T-helper 2 cell (primary cell): ENCODE results near the gene TSC22D4.

ENCODE experiments used
- DNase-seq, 5 experiments: peaks; one replicate each; pipeline versions ENCODE4 v3.0.0 to v3.0.0-alpha.2; 2012 to 2022

TSC22D4 gene

DNA sequence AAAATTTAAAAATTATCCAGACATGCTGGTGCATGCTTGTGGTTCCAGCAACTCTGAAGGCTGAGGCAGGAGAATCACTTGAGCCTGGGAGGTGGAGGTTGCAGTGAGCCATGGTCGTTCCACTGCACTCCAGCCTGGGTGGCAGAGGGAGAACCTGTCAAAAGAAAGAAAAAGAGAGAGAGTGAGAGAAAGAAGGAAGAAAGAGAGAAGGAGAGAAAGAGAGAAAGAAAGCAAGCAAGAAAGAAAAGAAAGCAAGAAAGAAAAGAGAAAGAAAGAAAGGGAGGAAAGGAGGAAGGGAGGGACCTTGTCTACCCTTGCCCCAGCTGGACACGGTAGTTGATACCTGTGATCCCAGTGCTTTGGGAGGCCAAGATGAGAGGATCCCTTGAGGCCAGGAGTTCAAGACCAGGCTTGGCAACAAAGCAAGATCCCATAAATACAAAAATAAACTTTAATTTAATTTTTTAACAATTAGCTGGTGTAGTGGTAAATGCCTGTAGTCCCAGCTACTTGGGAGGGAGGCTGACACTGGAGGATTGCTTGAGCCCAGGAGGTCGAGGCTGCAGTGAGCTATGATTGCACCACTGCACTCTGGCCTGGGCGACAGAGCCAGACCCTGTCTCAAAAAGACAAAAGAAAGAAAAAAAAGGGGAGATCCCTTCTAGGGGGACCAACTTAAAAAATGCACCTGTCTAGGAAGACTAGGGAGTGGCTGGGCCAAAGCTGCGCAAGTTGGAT lies 13.9 kb upstream of the TSC22D4 start:
- DNase-seq, result no peak

DNA sequence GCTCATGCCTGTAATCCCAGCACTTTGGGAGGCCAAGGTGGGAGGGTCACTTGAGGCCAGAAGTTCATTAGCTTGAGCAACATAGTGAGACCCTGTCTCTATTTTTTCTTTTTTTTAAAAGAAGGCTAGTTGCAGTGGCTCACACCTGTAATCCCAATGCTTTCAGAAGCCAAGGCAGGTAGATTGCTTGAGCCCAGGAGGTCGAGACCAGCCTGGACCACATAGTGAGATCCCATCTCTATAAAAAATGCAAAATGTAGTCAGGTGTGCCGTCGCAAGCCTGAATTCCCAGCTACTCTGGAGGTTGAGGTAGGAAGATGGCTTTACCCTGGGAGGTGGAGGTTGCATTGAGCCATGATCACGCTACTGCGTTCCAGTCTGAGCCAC lies 12.2 kb upstream of the TSC22D4 start:
- DNase-seq, result no peak

DNA sequence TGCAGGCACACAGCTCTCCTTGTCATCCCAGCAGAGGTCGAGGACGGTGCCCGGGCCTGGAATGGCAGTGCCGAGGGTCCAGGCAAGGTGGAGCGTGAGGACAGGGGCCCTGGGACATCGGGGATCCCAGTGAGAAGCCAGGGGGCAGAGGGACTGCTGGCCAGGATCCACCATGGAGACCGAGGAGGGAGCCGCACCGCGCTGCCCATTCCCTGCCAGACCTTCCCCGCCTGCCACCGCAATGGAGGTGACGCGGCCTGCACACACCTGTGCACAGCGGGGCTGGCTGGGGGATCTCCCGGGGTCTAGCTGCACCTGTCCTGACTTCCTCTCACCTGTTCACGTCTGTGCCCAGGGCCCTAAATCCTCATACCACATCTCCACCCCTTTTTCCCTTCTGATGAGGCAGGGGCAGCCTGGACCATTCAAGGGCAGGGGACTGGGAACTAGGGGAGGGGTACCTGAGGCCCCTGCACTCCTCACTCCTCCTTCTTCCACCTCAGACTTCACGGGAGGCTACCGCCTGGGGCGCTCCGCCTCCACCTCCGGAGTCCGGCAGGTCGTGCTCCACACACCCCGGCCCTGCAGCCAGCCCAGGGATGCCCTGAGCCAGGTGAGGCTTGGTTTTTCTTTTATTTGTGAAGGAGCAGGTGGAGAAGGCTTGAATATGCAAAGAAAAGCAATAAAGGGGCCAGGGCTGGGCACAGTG lies 11.6 kb upstream of the TSC22D4 start:
- DNase-seq, result no peak

DNA sequence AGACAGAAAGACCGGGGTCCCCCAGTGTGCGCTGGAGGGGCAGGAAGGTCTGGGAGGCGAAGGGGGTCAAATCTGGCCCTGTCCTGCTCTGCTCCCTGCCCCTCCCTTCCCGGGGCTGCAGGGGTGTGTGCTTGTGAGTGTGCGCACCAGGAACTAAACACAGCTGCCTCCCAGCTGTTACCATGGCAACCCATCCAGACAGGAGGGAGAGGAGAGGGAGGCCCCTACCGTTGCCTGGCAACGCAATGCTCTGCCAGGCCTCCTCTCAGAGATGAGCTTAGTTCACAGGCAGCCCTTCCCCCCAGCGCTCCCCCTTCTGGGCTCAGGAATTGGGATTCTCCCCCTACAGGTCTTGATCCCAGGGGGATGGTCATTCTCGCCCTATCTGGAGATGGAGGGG lies 10.8 kb upstream of the TSC22D4 start:
- peak in 2 of 5 experiments; percentile 29 to 76 for DNase-seq

DNA sequence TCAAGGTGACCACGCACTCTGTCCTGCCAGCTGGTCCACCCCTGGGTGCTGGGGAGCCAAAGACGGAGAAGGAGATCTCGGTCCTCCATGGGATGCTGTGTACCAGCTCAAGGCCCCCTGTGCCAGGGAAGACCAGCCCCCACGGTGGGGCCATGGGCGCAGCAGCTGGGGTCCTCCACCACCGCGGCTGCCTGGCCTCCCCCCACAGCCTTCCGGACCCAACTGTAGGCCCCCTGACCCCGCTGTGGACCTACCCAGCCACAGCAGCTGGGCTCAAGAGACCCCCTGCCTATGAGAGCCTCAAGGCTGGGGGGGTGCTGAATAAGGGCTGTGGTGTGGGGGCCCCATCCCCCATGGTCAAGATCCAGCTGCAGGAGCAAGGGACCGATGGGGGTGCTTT lies 10.1 kb upstream of the TSC22D4 start:
- DNase-seq, result no peak

DNA sequence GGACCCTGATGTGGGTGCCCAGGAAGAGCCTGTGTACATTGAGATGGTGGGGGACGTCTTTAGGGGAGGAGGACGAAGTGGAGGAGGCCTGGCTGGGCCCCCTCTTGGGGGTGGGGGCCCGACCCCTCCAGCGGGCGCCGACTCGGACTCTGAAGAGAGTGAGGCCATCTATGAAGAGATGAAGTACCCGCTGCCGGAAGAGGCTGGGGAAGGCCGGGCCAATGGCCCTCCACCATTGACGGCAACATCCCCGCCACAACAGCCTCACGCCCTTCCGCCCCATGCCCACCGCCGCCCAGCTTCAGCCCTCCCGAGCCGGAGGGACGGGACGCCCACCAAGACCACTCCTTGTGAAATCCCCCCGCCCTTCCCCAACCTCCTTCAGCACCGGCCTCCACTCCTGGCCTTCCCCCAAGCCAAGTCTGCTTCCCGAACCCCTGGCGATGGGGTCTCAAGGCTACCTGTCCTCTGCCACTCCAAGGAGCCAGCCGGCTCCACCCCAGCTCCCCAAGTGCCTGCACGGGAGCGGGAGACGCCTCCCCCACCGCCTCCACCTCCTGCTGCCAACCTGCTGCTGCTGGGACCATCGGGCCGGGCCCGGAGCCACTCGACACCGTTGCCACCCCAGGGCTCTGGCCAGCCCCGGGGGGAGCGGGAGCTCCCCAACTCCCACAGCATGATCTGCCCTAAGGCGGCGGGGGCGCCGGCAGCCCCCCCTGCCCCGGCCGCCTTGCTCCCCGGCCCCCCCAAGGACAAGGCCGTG lies 9.5 kb upstream of the TSC22D4 start:
- DNase-seq, result no peak

DNA sequence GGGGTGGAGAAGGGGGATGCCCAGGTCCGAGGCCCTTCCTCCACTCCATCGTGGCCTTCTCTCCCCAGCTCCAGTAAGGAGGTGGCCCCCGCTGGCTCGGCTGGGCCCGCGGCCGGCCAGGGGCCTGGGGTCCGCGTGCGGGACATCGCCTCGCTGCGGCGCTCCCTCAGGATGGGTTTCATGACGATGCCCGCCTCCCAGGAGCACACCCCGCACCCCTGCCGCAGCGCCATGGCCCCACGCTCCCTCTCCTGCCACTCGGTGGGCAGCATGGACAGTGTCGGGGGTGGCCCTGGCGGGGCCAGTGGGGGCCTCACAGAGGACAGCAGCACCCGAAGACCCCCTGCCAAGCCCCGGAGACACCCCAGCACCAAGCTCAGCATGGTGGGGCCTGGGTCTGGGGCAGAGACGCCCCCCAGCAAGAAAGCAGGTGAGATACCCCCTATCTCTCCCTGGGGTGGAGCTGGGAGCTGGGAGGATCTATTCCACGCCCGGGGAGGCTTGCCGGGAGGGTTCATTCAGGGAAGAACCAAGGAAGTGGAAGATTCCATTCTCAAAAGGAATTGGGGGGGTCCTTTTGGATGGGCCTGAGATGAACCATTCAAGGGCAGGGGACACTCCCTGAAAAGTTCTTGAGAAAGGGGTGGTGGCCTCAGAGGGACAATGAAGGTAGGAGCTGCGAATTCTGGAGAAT lies 7.9 kb upstream of the TSC22D4 start:
- DNase-seq, result no peak

DNA sequence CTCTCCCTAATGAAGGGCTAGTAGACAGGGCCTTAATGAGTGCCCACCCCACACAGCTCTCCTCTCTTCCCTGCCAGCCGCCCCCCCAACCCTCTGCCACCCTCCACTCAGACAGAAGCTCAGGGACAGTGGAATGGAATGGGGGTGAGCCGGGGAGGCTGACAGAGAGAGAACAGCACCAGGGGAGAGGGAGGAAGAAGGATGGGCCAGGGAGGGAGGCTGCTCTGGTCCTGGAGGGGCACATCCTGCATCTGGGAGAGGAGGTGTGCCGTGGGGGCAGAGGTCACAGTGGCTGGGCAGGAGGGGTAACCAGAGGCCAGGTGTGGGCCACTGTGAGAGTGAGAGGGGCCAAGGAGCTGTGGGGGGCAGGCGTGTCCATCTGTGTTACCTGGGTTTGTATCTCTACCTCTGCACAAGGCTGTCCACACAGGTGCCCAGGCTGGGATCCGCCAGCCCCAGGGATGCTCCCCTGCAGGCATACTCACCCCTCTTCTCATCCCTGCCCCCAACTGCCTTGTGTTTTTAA lies 7.2 kb upstream of the TSC22D4 start:
- DNase-seq, result no peak

DNA sequence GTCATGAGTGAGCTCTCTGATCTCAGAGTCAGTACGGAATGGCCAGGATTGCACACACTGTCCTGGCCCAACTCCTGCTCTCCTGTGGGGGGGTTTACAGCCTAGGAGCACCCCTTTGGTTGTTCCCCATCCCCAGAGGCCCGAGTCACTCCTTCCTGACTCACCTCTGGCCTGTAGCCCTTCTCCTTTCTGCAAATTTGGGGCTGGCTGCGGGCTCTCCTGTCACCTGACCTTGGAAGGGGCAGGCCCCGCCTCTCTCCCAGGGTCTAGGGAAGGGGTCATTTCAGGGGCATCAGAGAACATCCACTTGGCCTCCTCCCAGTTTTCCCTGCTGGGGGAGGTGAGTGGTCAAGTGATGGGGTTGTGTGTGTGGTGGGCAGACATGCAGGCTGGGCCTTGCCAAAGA lies 6.5 kb upstream of the TSC22D4 start:
- DNase-seq, result no peak

DNA sequence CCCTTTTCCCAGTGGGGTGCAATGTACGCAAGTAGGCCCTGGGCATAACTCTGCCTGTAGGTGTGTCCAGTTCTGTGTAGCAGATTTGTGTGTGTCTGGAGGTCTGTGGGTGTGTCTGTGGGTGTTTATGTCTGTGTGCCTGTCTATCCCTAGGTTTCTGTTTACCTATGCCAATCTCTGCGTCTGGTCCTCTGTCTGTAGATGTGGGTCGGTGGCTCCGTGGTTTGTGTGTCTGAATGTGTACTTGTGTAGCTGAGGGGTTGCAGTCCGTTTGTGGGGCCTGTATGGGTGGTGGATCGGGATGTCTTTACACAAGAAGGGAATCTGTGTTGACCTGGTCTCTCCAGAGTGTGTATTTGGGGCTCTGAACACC lies 5.6 kb upstream of the TSC22D4 start:
- no peak for DNase-seq

DNA sequence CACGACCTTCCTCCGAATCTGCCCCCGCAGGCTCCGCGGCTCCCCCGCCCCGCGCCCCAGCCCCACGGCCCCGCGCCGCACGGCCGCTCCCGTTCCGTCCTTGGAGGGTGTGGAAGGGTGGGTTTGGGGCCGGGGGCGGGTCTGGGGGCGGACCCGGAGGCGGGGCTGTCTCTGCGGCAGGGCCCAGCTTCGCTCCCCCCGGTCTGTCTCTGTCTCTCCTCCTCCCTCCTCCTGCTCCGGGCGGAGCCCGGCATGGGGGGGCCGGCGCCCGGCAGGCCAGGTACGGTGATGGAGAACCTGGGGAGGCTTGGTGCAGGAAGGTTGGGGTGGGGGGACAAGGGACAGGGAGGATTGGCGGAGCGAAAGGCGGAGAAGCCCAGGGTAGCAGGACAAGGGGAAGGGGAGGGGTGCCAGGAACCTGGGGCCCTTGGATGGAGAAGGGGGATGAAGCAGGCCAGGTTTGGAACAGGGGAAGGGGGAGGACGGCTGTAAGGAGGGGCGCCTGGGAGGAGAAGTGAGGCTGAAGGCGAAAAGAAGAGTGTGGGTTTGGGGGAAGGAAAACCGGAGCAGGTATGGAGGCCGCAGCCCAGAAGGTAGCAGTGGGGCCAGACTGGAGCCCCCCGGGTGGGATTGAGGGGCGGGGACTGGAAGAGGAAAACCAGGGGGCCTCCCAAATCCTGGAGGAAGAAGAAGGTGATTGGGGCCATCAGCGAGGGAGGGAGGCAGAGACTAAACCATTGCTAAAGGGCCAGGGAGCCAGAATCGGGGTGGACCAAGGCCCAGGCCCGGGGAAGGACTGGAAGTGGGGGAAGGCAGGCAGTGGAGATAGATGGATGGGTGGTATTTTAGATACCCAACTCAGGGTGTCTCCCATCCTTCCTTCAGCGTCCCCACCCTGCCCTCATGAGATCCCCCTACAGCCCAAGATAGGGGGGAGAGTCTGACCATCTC lies 5.0 kb upstream of the TSC22D4 start, which contains the start of gene NYAP1:
Gene NYAP1 (plus strand): TSS at position 206 of the 951 bp plus-strand sequence. CDS start 1,385 bp downstream, outside the sequence.
- DNase-seq, result peak in 4 of 5 experiments; percentile 41 to 62 (median 51)

DNA sequence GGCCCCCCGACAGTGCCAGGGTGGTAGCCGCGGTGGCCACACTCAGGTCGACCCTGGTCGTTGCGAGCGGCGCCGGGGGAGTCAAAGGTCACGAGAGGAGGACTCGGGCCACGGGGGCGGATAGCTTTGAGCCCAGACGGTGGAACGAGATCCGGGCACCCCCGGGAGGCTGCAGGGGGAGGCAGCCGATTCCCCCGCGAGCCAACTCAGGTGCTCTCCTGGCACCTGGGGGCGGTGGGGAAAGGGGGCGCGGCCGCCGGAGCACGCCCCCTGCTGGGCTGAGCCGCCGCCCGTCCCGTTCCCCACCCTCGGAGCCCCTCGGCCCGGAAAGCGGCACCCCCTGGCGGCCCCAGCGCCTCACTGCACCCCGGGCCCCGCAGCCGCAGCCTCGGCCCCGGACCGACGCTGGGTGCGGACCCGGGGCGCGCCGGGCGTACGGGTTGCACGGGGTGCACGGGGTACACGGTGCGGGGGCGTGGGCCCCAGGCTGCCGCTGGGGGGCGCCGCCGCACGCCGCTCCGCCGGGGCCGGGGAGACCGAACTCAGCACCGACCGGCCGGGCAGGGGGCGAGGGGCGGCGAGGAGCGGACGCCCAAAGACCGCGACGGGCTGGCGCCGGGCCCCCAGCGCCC lies 4.2 kb upstream of the TSC22D4 start:
- peak; percentile 73 to 79 (median 76) for DNase-seq

DNA sequence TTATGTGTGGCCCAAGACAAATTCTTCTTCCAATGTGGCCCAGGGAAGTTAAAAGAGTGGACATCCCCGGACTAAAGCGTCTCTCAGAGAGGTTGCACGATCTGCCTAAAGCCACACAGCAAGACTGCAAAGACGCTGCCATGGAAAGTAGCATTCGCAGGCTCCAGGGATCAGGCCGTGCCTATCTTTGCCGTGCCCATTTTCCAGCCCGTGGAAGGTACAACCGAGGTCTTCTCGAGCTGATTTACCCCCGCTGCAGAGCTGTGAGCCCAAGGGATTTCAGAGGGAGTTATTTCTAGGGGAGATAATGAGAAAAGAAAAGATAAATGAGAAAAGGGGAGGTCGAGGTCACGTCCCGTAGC lies 3.7 kb upstream of the TSC22D4 start:
- DNase-seq, result no peak

DNA sequence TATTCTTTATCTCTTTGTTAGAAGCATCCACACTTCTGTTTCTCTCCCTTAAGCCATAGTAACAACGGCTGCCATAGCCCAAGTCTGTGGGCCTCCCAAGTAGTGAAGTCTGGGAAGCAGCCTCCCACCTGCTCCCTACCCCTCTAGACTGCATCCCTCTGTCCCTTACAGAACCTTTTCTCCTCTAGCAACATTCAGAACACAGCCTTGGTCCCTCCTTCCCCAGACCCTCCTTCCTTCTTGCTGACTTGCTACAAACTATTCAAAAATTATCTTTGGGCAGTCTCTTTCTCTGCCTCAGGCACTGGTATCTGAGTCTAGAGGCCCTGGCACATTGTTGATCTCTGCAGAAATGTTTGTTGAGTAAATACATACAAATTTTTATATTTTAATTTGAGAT lies 2.5 kb upstream of the TSC22D4 start:
- DNase-seq, result no peak

DNA sequence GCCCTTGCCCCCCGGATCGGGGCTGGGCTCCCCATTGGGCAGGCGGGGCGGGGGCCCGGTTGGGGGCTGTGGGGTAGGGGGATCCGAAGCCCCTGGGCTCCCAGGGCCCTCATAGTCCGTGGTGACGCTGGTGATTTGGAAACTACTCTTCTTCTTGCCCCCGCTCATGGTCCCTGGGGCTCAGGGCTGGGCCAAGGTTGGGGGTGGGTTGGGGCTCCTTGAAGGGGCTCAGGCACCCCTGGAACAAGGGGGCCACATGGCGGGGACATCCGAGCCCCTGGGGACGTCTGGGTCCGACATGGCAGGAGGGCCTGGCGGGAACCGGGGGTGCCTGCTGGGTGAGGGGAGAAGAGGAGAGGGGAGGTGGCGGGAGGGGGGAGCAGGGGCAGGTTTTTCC lies 1.1 kb downstream of the TSC22D4 start:
- no peak for DNase-seq

DNA sequence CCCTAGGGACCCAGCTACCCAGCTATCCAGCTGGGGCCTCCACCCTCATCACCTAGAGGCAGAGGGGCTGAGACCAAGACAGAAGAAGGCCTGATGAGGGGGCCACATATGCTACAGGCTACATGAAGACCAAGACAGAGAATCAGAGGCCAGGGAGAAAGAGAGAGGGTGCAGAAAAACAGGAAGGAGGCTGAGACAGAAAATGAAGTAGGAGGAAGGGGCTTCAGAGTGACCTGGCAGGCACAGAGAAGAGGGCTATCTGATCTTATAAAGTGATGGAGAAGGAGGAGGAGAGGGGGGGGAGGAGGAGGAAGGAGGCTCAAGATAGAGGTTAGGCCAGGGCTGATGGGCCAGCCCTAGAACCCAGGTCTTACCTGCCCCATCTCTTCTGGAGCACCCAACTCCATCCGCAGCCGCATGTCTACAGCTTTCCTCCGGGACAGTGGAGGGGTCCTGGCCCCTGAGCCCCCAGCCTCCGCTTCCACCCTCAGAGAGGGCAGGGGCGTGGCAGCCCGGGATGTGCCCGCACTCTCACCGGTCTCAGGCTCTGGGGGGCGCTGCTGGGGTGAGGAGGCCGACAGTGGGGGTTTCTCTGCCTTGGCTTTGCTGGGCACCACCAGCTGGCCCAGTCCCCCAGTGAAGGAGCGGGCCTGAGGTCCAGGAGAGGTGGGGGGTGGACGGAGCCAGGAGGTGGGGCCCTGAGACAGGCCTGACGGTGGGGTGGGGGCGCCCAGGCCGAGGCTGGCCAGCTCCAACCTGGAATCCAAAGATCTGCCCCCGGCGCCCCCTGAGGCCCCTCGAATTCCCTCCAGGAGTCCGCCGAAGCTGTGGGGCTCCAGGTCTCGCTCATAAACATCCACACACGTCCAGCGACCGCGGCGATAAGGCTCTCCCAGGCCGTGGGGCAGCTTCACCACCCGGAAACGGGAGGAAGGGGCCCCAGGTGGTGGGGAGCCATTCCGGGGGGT lies 1.8 kb downstream of the TSC22D4 start:
- DNase-seq, result peak in 2 of 5 experiments; percentile 31 to 59

DNA sequence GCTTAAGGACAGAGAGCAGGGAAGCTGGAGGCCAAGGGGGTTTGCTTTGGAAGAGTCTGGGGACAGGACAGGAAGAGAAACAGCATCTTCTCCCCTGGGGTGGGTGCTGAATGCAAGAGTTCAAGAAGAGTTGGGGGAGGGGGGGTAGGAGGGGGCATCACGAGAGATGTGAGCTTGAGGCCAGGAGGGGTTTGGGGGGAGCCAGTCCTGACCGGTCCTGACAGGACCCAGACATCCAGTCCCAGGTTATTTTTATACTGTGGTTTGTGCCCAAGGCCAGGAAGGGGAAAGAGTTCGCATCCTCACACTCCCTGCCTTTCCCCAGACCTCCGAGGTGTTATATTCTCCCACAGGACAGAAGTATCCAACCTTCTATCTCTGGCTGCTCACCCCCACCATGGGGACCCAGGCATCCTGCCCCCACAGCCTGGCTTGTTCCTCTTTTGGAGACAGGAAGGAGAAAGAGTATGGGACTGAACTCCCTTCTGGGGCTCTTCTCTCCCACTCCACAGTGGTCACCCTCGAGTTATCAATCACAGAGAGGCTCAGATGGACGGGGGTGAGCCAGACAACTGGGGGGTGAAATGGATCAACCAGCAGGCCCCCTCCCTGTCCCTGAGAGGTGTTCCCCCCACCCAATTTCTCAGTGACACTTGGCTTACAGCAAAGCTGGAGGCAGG lies 2.8 kb downstream of the TSC22D4 start:
- DNase-seq, result no peak

DNA sequence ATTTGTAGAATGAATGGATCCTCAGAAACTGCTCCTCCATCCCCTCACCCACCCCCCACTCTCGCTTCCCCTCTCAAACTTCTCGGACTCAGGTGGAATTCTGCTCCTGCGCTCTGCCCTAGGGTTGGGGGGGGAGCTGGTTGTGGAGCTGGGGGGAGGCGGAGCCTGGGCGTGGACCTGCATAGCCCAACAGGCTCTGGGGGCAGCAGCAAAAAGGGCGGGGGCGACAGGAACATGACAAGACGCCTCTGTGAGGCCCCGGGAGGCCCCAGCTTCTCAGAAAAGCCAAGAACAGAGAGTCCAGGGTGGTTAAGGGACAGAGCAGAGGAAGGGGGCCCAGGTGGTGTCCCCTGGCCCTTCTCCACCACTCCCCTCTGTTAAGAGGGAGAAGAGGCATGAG lies 3.5 kb downstream of the TSC22D4 start:
- no peak for DNase-seq

DNA sequence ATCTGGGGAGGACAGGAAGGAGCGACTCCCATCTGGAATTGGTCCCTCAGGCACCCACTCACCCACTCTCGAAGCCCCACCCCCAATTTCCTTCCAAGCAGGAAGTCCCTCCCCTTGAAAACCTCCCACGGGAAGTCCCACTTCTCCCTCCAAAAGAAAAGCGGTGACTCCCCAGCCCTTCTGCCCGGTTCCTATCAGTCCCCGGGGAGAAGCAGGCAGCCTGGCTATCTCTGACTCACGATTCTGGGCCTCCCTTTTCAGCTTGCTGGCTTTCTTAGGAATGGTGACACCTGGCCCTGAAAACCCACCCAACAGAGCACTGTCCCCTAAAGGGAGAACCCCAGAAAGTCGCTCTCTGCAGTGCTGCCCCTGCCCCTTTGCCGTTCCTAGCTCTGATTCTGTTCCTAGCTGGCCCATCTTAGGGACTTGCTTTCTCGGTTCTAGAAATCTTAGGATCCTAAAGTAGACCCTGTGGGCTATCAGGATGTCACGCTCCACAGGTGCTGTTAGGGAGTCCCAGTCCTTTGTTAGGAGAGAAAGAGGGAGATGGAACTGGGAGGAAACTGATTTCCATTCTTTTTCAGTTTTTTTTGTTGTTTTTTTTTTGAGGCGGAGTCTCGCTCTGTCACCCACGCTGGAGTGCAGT lies 6.0 kb downstream of the TSC22D4 start:
- DNase-seq, result no peak
